NCI-H128 (cell line): ENCODE measurements around the gene APBA2.

Experiments used
- DNase-seq: peaks from one replicate; lab custom pipeline; 2025; ENCODE audit not compliant: unreplicated experiment; lab: John Stamatoyannopoulos, UW

The APBA2 gene

DNA sequence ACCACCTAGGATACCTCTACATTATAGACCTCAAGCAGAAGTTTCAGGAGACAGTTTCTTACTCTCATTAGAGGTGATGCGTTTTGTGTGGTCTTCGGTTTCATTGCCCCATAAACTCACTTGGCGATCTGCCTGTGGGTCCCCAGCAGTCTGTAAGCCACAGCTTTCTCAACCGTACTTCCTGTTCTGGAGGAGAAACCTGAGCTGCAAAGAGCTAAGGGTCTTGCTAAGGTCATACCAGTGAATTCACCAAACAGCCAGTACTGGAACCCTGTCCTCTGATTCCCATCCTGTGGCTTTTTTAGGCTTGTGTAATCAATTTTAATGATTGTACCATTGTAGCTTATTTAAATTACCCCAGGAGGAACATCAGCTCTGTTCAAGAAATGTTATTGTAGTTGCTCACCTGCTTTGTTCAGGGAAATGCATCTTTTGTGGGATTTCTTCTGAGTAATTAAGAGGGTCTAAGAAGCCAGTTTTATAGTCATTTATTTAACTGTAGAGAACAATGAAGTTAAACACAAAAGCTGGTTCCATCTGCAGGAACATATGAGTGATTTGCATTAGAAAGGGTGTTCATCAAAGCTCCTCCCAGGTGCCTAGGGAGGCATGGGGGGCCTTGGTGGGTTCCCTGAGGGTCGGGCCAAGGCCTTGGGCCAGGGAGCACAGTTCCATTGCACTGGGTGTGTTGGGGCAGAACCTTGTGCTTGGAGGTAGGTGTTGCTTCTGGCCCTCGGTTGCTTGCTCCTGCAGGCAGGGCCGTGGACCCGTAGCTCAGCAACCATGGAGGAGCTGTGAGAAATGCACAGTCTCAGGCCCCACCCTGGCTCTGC lies 69.6 kb downstream of the APBA2 start:
- no peak for DNase-seq

DNA sequence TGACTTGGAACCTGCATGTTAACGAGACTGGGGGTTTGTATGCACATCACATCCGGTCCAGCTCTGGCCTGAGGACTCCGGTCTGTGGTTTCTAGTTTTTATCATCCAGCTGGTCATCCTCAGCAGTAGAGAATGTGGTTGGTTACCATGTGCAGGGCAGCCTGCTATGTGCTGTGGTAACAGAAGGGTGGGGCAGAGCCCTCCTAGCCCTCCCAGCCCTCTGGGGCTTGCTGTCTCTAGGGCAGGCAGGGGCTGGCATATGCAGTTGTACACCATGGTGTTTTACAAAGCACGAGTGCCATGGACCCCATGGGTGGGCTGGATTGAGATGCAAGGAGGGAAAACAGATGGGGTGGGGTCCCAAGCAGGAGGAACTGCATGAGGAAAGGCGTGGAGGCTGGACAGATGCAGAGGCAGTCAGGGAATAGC lies 70.2 kb downstream of the APBA2 start:
- DNase-seq, result no peak

DNA sequence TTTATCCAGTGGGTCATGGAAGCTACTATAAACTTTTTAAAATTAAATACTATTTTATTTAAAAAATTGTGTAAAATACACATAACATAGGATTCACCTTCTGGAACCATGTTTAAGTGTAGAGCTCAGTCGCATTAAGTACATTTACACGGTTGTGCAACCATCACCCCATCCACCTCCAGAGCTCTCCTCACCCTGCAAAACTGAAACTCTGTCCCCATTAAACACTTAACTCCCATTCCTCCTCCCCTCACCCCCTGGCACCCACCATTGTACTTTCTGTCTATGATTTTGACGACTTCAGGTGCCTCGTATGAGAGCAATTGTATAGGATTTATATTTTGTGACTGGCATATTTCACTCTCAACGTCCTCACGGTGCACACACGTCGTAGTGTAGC lies 70.7 kb downstream of the APBA2 start:
- no peak for DNase-seq

DNA sequence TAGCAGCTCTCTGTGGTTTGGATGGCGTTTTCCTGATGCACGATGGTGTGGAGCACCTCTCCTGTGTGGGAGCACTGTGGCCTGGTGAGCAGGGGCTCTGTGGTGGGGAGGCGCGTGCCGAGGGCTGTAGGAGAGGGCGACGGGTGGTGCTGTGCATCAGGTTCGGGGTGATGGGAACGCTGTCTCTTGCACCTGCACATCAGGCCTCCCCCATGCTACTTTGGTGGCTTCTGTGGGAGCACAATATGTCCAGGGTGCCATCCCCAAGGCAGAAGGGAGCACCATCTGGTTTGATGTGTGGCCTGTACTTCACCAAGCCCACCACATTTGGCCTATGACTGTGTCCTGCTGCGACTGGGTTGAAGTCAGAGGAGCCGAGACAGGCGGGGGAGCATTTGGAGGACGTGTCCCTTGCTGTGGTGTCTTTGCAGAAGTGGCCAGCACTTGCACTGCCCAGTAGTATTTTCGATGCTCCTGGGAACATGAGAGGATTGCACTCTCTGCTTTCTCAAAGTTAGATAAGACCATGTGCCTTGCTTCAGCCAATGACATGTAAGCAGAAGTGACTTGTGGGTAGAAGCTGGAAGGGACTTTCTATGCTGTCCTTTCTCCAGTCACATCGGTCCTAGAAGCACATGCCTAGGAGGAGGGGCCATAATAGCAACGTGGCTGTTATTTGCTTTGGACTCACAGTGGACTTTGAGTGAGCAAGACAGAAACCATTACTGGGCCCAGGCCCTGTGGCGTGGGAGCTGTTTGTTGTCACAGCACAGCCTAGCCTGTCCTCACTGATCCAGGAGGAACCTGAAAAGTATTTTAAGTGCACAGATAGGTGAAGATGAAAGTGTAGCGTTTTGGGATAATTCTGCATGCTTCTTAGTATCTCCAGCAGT lies 72.1 kb downstream of the APBA2 start:
- DNase-seq, result no peak

DNA sequence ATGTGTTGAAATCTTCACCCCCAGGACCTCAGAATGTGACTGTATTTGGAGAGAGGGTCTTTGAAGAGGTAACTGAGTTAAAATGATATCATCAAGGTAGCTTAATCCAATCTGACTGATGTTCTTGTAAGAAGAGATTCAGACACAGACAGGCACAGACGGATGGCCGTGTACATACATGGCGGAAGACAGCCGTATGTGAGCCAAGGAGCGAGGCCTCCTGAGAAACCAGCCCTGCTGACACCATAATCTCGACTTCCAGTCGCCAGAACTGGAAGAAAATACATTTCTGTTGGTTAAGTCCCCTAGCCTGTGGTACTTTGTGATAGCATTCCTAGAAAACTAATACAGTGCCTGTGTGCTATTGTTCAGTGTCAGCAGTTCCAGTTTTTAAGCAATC lies 73.6 kb downstream of the APBA2 start:
- DNase-seq, result no peak

DNA sequence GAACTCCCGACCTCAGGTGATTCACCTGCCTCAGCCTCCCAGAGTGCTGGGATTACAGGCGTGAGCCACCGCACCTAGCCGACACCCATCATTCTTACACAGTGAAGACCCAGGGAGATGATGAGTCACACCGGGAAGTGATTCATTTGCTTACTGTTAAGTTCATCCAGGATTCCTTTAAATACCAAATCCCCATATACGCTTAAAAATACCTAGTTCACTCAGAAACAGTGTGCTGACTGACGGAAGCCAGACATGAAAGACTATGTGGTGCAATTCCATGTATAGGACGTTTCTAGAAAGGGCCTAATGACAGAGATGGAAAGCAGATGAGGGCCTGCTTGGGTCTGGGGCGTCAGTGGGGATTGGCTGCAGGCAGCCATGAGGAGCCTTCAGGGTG lies 75.2 kb downstream of the APBA2 start:
- no peak for DNase-seq

DNA sequence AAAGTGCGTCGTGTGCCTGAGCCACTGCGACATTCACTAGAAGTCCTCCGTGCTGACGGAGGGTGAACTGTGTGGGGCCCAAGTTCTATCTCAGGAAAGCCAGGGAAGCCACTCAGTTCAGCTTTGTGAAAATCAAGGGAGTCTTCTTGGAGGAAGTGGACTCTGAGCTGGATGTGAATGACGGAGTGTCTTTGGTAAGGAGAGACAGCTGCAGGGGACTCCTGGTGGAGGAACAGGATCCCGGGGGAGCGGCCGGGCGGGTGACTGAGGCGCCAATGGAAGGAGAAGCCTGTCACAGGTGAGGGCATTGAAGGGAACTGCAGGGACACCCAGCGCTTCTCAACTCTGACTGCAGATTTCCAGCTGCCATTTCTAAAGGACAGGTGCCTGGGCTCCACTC lies 75.6 kb downstream of the APBA2 start:
- DNase-seq, result no peak

DNA sequence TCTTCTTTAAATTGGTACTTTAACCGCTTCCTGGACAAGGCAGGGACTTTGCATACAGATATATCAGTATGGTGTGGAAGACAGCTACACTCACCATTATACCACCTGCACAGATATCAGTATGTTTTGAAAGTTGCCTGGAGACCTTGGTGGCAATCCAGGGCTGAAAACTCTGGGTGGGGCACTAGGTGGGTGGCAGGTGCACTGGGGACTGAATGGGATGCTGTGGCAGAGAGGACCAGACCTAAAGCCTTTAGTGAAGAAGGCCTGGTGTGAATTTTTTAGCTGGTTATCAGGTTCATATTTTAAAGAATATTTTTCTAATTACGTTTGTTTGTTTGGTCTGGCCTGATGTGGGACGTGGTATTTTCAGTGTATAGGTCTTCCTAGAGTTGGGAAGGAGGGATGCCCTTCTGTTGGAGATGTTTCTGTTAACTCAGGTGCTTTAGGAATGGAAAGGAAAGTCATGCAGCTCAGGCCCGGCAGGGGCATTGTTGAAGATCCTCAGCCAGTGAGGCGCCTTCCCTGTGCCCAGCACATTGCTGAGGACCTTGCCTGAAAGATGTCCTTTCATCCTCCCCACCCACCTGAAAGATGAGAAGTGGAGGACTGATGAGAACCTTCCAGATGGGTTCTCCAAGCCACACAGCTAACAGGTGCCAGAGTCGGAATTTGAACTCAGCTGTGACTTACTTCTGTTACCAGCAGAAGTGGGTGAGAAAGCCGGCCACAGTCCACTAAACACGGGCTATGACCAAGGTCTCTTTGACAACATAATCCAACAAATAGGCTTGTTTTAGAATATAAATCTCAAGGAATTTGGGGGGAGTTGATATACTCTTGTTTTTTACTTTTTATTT lies 77.3 kb downstream of the APBA2 start:
- no peak for DNase-seq

DNA sequence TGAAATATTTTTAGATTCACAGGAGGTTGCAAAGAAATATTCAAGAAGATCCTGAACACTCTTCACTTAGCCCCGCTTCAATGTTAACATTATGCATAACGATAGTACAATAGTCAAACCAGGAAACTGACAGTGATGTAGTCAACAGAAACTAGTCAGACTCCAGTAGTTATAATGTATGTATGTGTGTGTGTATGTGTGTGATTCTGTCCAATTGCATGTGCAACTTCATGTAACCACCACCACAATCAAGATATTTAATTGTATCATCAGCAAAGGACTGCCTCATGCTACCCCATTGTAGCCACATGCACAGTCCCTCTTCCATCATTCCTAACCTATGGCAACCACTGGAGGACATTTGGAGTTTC lies 77.9 kb downstream of the APBA2 start:
- no peak for DNase-seq

DNA sequence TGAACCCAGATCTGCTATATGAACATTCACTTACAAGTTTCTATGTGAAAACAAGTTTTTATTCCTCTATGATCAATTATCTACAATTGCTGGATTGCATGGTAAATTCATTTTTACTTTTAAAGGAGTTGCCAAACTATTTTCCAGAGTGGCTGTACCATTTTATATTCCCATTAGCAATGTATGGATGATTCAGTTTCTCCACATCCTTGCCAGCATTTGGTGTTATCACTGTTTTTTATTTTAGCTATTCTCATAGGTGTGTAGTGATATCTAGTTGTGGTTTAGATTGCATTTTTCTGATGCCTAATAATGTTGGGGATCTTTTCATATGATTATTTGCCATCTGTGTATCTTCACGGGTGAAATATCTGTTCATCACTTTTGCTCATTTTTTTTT lies 78.3 kb downstream of the APBA2 start:
- DNase-seq, result no peak

DNA sequence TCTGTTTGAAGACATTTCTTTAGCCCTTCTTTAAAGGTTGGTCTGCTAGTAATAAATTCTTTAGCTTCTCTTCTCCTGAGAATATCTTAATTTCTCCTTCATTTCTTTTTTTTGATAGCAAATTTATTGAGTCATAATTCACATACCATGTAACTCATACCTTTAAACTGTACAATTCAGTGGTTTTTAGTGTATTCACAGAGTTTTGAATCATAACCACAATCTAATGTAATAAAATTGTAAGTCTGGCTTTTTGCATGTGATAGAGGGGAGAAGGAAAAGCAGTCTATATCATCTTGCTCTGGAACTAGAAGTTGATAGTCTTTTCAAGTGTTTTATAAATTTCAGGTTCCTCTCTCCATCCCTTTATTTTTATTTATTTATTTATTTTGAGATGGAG lies 81.3 kb downstream of the APBA2 start:
- no peak for DNase-seq

DNA sequence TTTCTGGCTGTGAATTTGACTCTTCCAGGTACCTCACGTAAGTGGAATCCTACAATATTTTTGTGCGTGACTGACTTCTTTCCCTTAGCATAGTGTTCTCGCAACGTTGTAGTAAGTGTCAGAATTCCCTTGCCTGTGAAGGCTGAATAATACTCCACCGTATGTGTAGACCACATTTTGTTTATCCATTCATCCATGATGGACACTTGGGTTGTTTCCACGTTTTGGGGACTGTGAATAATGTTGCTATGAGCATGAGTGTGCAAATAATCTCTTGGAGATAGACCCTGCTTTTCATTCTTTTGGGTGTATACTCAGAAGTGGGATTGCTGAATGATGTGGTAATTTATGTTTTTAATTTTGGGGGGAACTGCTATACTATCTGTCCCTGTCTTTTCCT lies 82.2 kb downstream of the APBA2 start:
- DNase-seq, result no peak

DNA sequence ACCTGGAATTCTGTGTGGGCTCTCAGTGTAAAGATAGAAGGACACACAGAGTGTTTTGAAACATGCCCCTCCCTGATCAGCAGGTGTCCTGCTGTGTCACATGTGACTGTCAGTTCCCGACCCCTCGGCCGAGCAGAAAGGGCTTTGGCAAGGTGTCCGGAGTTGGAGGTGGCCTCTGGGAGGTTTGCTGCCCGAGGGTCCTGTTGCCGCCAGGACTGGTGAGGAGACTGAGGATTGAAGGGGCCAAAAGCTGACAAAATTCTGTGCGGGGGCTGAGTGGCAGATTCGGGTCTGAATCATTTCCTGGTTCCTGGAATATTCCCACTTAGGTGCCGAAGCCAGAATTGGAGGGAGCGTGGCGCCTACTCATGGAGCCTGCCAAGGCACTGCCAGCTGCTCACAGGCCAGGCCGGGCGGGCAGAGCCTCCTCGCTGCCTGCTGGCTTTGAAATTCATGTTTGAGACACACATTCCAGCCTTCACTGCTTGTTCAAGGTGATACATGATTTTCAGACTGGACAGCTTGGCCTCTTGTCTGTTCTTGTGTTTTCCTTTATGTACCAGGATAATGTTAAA lies 83.8 kb downstream of the APBA2 start:
- DNase-seq, result no peak

DNA sequence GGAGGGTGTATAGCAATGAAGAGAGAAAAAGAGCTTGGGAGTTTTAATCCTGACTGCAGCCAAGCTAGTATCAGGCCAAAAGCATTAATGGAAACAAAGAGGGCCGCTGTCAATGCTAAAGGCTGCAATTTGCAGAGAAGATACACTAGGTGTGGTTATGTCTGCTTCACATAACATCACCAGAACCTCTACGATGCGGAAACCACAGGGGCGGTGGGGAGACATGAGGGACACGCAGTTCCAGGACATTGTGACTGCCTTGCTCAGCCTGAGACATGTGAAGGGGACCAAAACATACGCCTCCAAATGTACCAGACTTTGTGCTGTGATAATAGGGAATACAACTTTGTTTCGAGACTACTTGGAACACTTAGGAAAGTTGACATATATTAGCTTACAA lies 88.4 kb downstream of the APBA2 start:
- no peak for DNase-seq

DNA sequence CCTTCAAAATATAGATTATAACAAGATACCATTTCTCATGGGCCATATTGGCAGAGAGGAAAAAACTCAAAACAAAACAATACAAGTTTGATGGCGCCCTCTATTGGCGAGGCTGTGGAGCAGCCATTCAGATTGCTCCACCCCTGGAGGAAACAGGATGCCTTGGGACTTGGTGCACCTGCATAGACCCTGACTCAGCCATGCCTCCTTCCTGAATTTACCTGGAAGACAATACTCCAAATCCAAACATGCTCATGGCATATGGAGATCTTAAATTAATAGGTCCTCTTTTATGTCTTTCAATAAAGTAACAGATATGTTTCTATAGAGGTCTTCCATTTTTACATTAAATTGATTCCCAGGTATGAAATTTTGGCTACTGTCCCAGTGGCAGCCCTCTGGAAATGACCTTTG lies 90.0 kb downstream of the APBA2 start:
- DNase-seq, result no peak

DNA sequence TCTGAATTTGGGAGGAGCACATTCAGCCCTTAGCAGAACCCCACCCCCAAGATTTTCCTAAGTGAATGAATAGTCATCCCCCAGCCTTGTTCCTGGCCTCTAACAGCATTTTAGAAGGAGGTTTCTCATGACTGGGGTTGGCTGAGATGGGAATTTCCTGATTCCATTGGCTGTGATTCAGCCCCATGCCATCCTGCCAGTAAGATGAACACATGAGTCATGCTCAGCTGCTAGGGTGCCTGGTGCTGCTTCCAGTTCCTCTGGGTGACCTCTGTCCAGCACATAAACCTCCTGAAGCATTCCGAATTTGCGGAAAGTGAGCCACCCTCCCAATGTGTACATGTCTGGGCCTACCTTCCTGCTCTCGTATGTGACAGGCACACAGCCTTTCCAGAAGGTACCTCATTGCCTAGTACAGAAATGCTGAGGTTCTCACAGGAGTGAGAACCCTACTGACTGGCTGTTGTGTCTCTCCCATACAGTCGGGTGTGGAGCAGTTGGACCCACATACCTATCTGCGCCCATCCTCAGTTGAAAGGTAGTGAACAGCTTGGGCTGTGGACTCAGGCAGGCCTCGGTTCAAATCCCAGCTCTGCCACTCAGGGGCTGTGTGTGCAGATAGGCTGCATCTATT lies 91.7 kb downstream of the APBA2 start:
- no peak for DNase-seq

DNA sequence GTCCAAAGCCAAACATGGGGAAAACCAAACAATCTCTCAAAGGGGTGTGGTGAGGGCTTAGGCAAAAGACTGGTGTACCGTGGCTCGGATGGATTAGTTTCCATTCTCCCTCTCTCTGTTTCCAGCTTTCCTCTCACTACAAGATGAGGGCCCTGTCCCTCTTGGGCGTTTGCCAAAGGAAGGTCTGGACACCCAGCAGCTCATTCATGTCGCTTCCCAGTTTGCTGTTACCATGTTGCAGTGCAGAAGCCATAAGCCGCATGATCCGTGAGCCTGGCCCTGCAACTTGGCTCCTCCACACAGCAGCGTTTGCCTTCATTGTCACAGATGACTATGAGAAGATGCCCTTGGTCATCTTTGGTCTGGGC lies 92.2 kb downstream of the APBA2 start:
- no peak for DNase-seq

DNA sequence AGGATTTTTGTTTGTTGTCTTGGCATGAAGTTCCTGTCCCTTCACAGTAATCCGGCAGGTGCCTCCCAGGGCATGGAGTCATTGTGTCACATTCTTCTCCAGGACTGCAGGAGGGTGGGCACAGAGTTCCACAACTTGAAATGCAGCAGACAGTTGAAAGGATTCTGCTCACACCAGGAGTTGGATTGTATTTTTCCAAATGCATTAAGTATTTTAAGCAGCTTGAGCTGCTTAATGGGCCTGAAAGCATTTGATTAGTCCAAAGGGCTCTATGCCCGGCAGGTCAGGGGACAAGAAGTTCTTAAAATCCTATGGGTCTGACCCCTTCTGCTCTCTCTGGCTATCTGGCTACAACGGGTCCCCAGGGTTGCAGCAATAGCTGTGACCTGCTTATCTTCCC lies 92.9 kb downstream of the APBA2 start:
- no peak for DNase-seq

DNA sequence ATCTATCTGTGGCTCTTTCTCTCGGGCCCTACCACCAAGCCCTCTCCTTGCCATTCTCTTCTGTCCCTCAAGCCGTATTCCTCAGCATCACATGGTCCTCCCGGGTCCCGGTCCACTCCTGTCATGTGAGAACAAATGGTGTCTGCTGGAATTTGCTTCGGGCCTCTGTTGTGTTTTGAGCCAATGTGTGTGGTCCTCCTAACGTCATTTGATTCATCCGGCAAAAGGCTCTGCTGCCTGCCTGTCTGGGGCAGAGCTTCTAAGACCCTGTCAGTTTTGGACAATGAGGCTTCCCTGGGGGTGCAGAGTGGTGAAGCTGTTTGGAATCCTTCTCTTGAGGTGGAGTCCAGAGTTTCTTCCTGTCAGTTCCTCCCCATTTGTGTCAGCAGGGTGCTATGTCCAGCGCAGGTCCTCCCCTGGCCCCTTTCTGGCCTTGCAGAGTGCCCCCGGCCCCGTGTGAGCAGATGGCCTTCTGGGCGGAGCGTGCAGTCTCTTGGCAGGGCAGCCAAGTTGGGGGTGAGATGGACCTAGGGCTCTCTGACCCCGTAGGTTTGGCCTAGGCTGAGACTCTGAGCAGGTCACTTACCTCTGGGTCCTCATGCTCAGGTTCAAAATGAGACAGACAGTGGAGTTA lies 93.6 kb downstream of the APBA2 start:
- no peak for DNase-seq

DNA sequence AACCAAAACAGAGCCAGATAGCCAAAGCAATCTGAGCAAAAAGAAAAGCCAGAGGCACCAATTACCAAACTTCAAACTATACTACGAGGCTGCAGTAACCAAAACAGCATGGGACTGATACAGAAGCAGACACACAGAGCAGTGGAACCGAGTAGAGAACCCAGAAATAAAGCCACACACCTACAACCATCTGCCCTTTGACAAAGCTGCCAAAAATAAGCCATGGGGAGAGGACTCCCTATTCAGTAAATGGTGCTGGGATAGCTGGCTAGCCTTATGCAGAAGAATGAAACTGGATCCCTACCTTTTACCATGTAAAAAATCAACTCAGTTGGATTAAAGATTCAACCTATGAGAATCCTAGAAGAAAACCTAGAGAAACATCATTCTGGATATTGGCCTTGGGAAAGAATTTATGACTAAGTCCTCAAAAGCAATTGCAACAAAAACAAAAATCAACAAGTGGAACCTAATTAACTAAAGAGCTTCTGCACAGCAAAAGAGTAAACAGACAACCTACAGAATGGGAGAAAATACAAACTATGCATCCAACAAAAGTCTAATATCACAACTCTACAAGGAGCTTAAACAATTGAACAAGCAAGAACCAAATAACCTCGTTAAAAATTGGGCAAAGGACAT lies 95.1 kb downstream of the APBA2 start:
- DNase-seq, result no peak
